NCI-H526 (cell line): ENCODE measurements around the gene SLC39A7.

Experiments used
- DNase-seq, 2 experiments: peaks; one replicate each; lab custom pipeline; 2025; lab: John Stamatoyannopoulos, UW

The SLC39A7 gene

DNA sequence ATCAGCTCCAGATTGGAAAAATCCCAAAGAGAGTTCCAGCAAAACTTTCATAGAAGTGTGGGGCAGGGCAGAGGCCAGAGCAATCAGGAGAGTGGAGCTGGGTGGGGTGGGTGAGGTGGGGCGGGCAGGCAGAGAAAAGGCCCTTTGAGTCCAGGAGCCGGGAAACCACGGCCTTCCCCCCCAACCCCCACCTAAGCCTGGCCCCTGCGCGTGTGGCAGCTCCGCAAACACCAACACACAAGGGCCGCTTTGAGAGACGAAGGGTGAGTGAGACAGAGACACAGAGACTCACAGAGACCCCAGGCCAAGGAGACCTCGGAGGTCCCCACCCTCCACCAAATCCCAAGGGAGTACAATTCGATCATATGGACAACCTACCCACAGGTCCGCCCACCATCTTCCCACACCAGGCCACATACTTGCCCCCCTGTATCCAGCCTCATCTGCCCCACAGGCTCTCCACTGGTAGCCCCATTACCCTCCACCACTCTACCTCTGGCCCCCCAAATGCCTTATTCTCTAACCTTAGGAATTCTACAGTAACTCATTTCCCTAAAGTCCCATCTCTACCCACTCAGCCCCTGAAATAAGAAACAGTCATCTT lies 10.1 kb upstream of the SLC39A7 start:
- DNase-seq = no peak

DNA sequence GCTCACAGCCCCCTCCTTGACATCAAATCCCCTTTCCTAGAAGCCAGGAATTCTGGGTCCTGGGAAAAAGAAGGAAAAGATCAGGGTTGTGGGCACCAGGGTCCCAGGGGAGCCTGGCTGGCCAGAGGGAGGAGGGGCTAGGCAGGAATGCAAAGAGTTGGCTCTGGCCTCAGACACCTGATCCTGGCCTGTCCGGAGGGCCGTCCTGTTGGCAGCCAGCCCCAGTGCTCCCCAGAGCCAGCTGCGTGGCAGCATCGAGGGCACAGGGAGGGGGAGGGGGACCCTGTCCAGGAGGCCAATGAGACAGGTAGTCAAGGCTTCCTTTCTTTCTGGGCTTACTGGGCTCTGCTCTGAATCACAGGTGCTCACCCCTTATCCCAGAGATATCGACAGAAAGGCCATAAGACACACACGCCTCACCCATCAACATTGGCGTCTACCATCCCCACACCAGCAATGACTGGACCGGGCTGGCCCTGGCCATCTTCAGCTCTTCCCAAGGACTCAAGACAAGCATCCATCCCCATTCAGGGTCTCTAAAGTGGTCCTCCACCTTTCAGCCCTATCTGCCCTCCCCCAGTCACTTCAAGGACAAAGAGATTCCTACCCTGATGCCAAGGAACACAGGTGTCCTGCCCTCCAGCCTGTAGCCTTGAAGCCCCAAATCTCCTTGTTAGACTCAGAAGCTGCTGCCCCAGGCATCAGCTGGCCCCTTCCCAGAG lies 9.1 kb upstream of the SLC39A7 start:
- no peak for DNase-seq

DNA sequence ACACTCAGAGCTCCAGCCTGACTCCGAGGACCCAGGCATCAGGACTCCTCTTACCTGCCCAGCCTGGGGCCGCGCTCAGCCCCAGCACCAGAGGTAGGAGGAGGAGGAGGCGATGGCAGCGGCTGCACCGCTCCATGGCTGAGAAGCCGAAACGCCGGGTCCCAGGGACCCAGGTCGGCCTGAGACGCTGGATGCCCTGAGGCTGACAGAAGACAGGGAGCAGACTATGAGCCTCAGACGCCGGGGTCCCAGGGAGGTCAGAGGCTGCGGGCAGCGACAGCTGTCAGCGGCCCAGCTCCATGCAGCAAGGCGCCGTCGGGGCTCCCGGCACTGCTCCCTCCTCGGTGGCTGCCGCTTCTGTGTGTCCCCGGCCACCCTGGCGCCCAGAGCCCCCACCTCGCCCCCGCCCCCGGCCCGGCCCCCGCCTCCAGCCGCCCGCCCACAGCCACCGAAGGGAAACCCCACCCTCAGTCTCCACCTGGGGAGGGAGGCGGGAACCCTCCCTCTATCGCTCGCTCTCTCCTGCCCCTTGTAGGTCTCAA lies 8.5 kb upstream of the SLC39A7 start, which contains the start of gene COL11A2:
Gene COL11A2 (minus strand): TSS at position 363 of the 542 bp plus-strand sequence. CDS start 227 bp downstream, at position 136.
- DNase-seq = peak in 1 of 2 experiments; percentile 43

DNA sequence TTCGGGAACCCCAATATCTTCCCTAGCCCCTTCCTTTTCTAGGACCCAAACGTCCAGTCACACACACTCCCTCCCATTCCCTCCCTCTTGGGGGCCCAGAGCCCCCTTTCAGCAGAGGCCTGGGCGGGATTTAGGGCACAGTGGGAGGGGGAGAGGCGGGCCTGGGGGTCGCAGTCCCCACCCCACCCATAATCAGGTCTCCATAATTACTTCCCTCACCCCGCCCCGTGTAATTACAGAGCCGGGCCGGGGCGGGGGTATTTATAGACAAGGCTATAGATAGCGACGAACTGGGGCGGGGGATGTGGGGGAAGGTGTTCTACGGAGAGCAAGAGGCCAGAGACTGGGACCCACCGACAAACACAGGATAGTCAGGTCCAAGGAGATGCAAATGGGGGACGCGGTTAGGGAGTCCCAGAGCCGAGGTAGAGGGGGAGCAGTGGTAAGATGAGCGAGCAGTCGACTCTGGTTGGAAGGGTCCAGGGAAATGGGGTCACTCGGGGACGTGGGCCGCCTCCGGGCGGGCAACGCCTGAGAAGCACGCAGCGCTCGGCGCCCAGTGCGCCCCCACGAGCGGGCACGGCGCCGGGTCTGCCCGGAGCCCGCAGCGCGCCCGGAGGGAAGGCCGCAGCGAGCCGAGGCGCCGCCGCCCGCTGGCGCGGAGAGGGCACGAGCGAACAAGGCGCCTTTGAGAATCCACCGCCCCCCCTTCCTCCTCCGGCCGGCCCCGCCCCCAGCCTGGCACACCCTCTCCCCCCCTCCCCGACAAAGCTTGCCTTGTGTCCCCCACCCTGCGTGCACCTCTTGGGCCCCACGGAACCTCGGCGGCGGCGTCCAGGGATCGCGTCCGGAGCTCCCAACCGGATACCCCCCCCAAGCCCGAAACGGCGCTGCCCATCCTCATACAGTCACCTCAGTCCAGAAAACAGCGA lies 7.7 kb upstream of the SLC39A7 start:
- peak; percentile 33 to 61 for DNase-seq

DNA sequence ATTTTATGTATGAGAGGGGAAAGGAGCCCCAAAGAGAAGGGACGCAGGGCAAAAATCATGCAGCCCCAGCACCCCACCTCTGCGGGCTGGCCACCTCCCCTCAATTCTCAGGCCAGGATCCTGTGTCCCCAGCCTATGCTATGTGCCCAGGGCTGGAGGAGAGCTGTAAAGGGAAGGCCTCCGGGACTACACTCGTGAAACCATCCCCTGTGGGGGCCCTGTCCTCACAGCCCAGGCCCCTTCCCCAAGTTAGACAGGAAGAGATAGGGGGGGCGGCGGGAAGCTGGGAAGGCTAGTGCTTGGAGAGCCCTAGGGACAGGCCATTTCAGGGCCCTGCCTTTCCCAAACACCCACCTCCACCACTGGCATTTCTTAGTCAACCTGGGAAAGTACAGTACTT lies 7.0 kb upstream of the SLC39A7 start:
- DNase-seq = no peak

DNA sequence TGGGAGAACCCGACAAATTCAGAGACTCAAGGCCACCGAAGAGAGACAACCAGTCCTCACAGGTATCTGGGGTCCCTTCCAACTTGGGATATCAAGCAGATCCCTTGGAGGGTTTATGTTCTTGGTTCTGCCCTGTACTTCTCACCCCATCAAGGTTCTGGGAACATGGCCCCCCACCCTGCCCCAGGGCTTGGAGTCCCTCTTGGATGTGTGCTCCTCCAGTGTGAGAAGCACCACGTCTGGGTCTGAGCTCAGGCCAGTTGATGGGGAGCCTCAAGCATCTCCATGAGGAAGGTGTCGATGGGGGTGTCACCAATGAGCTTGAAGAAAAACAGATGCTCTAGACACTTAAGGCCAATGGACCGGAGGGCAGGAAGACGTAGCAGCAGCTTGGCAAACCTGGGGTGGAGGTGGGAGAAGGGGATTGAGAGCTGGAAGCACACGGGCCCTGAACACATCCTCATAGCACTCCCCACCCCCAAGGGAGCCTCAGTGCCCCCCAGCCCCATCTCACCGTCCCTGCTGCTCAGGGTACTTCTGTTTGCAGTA lies 6.2 kb upstream of the SLC39A7 start:
- no peak for DNase-seq

DNA sequence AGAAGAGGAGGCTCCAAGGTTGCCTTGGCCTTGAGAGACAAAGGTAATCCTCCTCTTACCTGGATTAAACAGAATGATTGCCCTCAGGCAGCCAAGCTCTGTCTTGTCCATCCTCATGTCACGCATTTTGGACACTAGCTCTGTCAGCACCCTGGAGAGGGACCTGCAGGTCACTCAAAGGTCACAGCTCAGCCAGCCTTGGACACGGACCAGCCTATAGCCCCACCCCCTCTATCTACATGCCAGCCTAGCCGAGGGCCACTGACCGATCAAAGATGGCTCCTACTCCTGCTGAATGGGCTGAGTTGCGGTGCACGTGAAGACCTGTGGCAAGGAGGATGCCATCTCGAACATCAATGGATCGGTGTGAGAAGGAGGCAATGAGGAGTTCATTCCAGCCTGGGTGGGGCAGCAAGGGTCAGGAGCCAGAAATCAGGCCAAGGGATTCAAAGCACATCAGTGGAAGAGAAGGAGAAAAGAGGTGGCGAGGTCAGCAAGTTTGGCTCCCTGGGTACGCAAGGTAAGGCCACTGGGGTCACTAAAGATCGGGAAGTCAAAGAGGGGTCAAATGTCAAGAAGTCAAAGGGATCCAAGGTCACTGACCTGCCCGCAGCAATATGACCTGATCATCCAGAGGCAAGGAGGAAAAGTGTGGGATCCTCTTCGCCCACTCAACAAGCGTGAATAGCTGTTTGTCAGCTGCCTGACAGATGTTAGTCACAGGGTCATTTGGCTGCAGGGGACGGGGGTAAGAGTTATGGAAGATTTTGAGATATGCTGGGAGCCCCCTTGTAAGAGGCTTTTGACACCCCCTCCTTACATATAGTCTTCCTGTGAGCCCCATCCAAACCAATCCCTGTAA lies 5.1 kb upstream of the SLC39A7 start:
- no peak for DNase-seq

DNA sequence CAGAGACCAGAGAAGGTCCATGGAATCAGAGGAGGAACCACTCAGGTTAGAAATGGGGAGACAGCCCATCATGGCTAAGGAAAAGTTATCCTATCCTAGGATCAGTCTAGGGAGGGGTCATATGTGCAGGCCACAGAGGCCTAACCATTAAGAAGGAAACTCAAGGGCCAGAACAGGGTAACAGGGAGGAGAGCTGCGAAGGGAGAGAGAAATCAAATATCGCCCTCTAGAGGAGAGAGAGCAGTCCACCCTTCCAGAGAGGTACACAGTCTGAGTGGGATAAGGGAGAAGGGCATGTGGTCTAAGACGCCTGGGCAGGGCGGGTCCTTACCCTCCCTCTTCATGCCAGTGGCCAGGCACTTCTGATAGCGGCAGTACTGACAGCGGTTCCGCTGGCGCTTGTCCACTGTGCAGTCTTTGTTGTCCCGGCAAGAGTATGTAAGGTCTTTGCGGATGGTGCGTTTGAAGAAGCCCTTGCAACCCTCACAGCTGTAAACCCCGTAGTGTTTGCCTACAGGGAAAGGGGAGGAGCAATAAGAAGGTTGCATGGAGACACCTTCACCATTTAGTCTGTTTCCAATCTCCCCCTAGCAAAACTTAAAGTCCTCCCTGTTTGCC lies 3.1 kb upstream of the SLC39A7 start:
- DNase-seq = peak; percentile 72 to 81

DNA sequence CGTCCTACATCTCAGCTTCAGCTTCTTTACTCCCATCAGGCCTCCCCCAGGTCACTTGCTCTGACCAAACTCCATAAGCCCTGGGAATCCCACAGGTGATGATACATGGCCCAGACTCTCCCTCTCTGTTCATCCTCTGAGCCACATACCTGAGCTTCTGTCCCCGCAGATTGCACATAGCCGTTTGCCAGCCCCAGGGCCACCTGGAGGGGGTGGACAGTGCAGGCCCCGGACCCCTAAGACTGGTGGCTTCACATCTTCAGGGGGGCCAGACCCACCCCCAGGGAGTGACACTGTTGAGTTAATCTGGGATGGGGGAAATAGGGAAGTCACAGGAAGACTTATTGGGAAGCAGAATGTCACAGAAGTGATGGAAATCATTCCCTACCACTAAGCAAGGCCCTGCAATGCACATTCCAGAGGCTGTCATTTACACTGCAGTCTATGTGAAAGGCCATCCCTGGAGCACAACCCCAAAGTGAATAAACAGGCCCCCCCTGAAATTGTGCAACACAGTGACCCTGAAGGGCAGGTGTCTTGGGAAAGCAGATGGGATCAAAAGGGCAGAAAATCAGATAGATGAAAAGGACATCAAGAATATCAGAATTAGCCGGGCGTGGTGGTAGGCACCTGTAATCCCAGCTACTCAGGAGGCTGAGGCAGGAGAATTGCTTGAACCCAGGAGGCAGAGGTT lies 2.4 kb upstream of the SLC39A7 start:
- DNase-seq = no peak

DNA sequence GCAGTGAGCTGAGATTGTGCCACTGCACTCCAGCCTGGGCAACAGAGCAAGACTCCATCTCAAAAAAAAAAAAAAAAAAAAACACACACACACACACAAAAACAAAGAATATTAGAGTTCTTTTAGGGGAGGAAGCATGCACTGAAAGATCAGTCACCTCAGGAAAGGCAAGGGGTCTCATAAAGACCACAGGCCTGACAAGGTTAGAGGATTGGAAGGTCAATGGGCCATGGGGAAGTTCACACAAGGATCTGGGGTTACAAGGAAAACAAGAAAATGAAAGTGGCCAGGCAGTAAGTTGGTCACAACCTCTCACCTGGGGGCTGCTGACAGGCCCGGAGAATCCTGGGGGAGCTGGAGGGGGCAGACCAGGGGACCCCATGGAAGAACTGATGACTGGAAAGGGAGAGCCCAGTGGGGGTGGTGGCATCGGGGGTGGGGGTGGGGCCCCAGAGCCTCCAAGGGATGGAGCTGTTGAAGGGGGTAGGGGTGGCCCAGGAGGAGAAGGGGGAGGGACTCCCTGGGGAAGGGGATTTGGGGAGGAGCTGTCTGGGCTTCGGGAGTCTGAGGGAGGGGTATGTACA lies 1.7 kb upstream of the SLC39A7 start:
- no peak for DNase-seq

DNA sequence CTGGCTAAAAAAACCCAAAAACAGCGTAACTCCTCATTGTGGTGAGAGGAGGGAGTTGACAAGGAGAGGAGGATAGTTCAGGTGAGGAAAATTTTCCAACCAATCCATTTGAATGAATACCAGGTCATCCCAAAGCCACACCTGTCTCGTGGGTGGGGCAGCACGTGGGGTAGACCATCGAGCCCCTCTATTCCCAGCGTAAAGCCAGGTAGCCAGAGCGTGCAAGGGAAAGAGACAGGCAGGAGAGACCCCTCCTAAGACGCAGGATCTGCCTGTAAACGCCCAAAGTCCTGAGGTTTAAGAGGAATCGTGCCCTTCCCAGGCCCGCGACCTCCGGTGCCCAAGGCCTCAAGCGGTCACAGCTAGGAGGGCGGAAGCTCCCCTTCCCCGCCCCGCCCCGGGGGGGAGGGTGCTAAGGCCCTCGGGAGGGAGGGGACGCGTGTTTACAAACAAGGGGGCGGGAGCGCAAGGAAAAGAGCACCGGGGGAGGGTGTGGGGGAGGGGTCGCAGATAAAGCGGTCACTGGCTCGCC lies 914 bp upstream of the SLC39A7 start:
- peak; percentile 60 to 90 for DNase-seq

DNA sequence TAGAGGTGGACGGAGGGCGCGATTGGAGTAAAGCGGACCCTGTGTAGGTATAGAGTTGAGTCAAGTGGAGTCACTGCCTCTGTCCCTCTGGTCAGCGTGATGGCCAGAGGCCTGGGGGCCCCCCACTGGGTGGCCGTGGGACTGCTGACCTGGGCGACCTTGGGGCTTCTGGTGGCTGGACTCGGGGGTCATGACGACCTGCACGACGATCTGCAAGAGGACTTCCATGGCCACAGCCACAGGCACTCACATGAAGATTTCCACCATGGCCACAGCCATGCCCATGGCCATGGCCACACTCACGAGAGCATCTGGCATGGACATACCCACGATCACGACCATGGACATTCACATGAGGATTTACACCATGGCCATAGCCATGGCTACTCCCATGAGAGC lies 479 bp downstream of the SLC39A7 start:
- DNase-seq = no peak

DNA sequence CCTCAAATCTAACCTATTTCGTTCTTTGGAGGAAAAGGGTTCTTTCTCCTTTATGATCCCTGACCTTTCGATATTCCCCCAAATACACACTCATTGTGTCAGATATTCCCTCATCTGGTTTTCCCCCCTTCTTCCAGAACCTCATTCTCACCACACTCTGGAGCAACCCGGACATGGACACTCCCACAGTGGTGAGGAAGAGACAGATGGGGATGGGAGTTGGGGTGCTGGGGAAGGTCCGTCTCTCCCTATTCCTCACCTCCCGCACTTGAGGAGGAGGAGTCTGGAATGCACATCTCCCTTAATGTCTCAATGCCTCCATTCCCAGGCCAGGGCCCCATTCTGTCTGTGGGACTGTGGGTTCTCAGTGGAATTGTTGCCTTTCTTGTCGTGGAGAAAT lies 1.3 kb downstream of the SLC39A7 start:
- no peak for DNase-seq

DNA sequence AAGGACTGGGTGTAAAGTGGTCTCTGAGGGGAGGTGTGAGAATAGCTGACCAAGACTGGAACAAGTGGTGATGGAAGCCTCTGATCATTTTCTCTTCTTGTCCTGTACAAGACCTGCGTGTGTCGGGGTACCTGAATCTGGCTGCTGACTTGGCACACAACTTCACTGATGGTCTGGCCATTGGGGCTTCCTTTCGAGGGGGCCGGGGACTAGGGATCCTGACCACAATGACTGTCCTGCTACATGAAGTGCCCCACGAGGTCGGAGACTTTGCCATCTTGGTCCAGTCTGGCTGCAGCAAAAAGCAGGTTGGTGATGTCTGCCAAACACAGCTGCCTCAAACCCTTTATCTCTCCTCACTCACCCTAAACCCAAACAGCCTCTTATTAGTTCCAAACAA lies 2.1 kb downstream of the SLC39A7 start:
- no peak for DNase-seq

DNA sequence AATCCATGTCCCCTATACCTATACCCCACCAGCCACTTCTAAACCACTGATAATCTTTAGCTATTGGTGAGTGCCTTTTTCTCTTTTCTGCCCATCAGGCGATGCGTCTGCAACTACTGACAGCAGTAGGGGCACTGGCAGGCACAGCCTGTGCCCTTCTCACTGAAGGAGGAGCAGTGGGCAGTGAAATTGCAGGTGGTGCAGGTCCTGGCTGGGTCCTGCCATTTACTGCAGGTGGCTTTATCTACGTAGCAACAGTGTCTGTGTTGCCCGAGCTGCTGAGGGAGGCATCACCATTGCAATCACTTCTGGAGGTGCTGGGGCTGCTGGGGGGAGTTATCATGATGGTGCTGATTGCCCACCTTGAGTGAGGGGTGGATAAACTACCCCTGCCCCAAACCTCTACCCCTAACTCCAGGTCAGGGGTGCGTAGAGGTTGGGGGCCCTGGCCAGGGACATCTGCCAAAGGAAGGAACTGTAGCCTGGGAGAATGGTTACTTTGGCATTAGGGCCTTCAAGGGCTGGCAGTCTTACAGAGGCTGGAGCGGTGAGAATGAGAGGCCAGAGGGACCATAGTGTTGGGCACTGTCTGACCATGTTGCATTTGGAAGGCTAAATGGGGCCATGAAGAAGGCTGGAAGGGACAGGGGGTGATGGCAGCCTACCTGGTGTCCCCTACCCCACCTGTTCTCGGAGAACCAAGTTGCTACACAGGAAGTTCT lies 2.9 kb downstream of the SLC39A7 start:
- no peak for DNase-seq

DNA sequence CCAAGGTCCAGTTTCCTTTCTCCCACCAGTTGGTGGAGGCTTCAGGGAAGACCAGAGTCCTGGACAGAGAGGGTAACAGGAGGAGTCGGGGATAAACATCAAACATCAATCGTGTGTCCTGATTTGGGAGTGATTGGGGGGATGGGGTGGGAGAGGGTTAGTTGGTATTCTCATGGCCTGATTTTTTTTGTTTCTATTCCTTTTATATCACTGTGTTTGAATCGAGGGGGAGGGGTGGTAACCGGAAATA lies 3.4 kb downstream of the SLC39A7 start:
- DNase-seq = no peak

DNA sequence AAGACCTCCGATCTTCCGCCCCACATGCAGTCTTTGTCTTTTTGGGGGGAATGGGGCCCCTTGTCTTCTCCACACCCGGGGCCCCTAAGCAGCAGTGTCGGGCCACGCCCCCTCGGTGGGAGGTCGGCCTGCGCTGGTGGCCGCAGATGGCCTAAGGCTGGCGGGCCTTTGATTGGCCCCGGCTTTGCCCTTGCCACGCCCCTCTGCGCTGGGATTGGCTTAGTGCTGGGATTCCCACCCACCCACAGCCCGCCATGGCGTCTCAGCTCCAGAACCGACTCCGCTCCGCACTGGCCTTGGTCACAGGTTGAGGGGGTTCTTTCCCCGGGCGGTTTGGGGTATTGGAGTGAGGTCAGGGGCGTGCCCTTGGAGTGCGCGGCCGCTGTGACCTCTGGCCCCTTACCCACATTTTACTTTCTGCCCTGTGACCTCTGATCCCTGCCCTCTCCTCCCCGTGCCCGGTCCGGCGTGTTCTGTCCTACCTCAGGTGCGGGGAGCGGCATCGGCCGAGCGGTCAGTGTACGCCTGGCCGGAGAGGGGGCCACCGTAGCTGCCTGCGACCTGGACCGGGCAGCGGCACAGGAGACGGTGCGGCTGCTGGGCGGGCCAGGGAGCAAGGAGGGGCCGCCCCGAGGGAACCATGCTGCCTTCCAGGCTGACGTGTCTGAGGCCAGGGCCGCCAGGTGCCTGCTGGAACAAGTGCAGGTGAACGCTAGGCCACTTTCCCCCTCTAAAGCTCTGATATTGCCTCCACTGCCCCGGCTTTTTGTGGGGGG lies 3.9 kb downstream of the SLC39A7 start, which contains the start of gene HSD17B8:
Gene HSD17B8 (plus strand): TSS at position 241 of the 776 bp plus-strand sequence. CDS start 14 bp downstream, at position 255.
- peak; percentile 69 to 96 for DNase-seq
